ENCODE data around the gene MAEL. TPM values are rescaled to one million over a fixed set of nuclear protein-coding genes. Genes with fewer than 3 reads are reported as not detected.

The MAEL gene
- total and polyA plus RNA-seq, 2 experiments from 2014 or later: 0.76 to 0.95 TPM

GRCh38 chr1:167064621-167065020, 75.5 kb downstream of the MAEL start (continued):
- TF ChIP-seq CTCF (conservative IDR thresholded peaks at IDR 0.05; ENCODE audit: low read depth in 2 of 2) (no peak), EZH2phosphoT487 (IDR thresholded peaks at IDR 0.05; ENCODE audit: unreplicated experiment) (no peak), ZNF331 (CRISPR knock-in tag; IDR thresholded peaks at IDR 0.05; ENCODE audit: low read depth) (no peak), ETS1 (IDR thresholded peaks at IDR 0.05) (no peak), JUNB (IDR thresholded peaks at IDR 0.05; ENCODE audit: unreplicated experiment) (no peak)

GRCh38 chr1:167065471-167065870, 76.4 kb downstream of the MAEL start:
- ATAC-seq (no peak), DNase-seq (ENCODE audit: low spot score) (no peak)
- Mint-ChIP-seq H3K4me3 (no peak overlapping the region), H3K27ac (no peak overlapping the region), H3K4me1 (peaks cover 14% of the 10 kb centered on the region; the same call in 2 of the 3 replicates), H3K36me3 (ENCODE audit: low read depth) (no peaks in the 10 kb centered on the region), H3K9me3 (no peaks in the 10 kb centered on the region), H3K27me3 (ENCODE audit: insufficient read depth, low read depth, poor library complexity) (peaks cover 3% of the 10 kb centered on the region)
- Histone ChIP-seq H3K4me3 (no peak overlapping the region), H3K27me3 (ENCODE audit: insufficient read depth) (no peaks in the 10 kb centered on the region), H3K4me2 (no peak overlapping the region), H3F3A (replicated peaks; ENCODE audit: low read depth) (no peaks in the 10 kb centered on the region), H2AFZ (no peak overlapping the region), H3K4me1 (ENCODE audit: insufficient read depth) (no peaks in the 10 kb centered on the region), H3K9me2 (ENCODE audit: insufficient read depth) (no peaks in the 10 kb centered on the region), H3K79me2 (replicated peaks; ENCODE audit: insufficient read depth) (no peaks in the 10 kb centered on the region), H3K27ac (ENCODE audit: low read depth) (no peak overlapping the region), H4K20me1 (replicated peaks; ENCODE audit: insufficient read depth) (no peaks in the 10 kb centered on the region), H3K36me3 (ENCODE audit: insufficient read depth) (no peaks in the 10 kb centered on the region)
- TF ChIP-seq EZH2phosphoT487 (IDR thresholded peaks at IDR 0.05; ENCODE audit: unreplicated experiment): no peak
- TF ChIP-seq STAT1 (IDR thresholded peaks at IDR 0.05; ENCODE audit: unreplicated experiment): no peak
- no peak for TF ChIP-seq ZNF114 (CRISPR knock-in tag; IDR thresholded peaks at IDR 0.05)
- no peak for TF ChIP-seq POLR2AphosphoS5 (IDR thresholded peaks at IDR 0.05; ENCODE audit: low read depth)
- TF ChIP-seq CREB1 (CRISPR knock-in tag; IDR thresholded peaks at IDR 0.05; ENCODE audit: low read depth): no peak
- TF ChIP-seq JUNB (IDR thresholded peaks at IDR 0.05; ENCODE audit: unreplicated experiment): no peak
- no peak for TF ChIP-seq CTCF (conservative IDR thresholded peaks at IDR 0.05; ENCODE audit: low read depth in 2 of 2)
- TF ChIP-seq ETS1 (IDR thresholded peaks at IDR 0.05): no peak
- TF ChIP-seq ZNF331 (CRISPR knock-in tag; IDR thresholded peaks at IDR 0.05; ENCODE audit: low read depth): no peak
- no peak for TF ChIP-seq NANOG (IDR thresholded peaks at IDR 0.05; ENCODE audit: borderline replicate concordance)
- no peak for TF ChIP-seq REST (IDR thresholded peaks at IDR 0.05; ENCODE audit: unreplicated experiment)
- no peak for TF ChIP-seq EZH2 (IDR thresholded peaks at IDR 0.05; ENCODE audit: low read depth, unreplicated experiment)
